HG02938 (cell line): Measurements from ENCODE around the gene XPNPEP1.

Source experiments
- ATAC-seq: cut with Tn5 transposase; IDR thresholded peaks from one replicate; pipeline ENCODE4 v1.9.1; 2021; ENCODE audit warnings: mild to moderate bottlenecking, moderate library complexity; ENCODE audit not compliant: unreplicated experiment

The XPNPEP1 gene

DNA sequence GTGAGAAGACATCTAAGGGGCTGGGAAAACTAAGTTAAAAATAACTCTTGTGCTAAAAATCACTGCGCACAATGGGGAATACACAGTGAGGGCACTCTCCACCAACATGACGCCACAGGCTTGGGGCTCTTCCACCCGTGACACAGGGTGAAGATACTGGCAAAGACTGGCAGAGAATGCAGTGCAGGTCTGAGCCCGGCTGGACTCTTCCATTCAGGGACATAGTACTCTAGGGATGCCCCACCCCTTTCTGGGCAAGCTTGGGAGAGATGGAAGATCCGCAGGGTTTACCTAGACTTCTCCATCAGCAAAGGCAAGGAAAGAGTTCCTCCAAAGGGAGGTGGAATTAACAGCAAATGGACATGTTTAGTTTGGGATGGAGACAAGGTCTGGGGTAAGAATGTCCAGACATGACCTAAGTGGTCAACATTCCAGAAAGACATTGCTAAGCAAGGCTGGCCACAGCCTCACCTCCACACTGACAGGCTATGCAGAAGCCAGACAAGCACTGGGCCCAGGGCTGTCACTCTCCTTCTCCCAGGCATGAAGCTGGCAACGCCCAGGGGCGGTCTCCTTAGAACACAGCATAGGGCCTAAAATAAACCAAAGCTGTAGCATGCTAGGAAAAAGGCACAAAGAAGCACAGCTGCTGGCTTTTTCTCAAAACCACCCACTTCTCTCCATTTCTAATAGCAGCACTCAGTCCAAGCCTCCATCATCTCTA is 28.1 kb downstream of the XPNPEP1 start:
- ATAC-seq: no peak

GRCh38 chr10:109894516-109894915 is 28.8 kb downstream of the XPNPEP1 start:
- no peak for ATAC-seq

DNA sequence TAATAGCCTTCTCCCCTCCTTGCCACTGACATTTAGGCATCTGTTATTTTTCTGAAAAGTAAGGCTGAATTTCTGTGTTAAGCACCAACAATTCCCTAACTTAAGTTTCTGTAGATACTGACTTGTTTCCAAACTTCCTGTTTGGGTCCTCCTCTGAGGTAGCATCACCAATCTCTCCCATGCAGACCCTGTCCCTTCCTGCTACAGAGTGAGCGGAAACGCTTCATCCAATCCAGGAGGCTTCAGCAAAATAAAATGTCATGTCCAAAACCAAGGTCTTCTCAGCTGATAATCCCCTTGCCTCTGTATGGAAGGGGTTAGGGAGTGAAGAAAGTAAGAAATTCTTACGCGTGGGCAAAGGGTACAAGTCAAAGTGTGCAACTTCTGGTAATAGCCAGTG is 29.9 kb downstream of the XPNPEP1 start:
- no peak for ATAC-seq

- no peak for ATAC-seq
These were observed 30.4 kb downstream of the XPNPEP1 start for GRCh38 chr10:109892931-109893330.

- ATAC-seq: no peak
These were observed 31.2 kb downstream of the XPNPEP1 start for GRCh38 chr10:109892117-109892516.

DNA sequence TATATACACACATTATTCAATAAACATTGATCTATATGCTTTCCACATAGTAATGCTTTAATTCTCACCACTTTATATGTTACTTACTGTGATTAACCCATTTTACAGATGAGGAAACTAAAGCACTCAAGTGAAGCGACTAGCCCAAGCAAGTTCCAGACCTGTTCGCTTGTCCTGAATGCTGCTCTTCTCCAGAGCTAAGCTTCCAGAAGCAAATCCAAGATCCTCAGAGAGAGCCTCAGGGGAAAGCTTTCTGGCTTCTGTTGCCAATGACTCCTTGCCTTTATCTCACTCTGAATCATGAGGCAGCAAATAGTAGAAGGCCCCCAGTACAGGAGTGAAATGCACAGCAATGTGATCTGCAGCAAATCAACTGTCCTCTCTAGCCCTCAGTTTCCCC is 32.2 kb downstream of the XPNPEP1 start:
- ATAC-seq: no peak

- no peak for ATAC-seq
These were observed 33.4 kb downstream of the XPNPEP1 start for GRCh38 chr10:109889867-109890266.

- no peak for ATAC-seq
These were observed 35.5 kb downstream of the XPNPEP1 start for GRCh38 chr10:109887776-109888175.

GRCh38 chr10:109887243-109887642 is 36.1 kb downstream of the XPNPEP1 start:
- no peak for ATAC-seq

DNA sequence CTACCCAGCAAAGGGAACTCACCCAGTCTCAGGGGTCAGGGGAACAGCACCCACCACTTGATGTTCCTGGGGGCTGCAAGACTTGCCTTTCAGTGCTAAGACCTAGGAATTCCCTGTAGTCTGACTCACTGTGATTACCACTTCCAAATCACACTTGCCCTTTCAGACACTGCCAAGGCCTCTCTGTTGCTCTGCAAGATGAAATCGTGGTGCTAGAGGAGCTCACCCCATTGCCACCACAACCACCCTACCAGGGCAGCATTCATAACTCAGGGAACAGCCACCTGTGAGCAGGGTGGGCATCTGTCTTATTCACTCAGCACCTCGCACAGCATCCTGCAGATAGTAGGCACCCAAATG is 36.5 kb downstream of the XPNPEP1 start:
- no peak for ATAC-seq

- no peak for ATAC-seq
These were observed 37.1 kb downstream of the XPNPEP1 start for GRCh38 chr10:109886037-109886780.

GRCh38 chr10:109883859-109884771 is 39.2 kb downstream of the XPNPEP1 start:
- peak; percentile 64 for ATAC-seq

DNA sequence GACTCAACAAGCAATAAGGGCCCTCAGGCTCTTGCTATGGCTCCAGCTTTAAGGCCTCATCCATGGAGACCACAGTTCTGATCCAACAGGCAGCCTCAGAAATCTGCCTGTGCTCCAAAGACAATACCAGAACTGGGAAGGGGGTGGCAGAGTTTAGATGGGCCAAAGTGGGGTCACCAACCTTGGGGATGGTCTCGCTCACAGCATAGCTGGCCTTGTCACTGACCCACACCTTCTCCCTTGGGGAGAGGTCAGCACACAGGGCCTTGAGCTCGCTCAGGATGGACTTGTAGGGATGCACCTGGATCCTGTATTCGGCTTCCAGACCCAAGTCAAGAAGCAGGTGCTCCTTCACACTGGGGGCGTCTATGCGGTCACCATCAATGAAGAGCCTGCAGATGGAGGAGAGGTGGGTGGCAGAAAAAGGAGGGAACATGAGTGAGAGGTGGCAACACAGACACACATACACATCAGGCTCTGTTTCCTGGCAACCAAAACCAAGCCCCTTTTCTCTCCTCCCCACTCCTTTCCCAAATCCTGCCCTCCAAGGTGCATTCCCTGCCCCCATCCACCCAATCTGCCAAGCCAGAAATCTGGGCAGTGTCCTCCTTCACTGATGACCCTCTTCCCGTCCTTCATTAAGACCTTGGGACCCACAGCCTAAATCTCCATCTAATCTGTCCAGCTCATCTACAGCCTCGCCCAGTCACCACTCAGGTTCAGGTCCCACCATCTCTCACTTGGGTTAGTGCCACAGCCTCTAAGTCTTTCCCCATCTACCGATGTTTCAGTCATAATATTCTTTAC is 40.9 kb downstream of the XPNPEP1 start:
- no peak for ATAC-seq

DNA sequence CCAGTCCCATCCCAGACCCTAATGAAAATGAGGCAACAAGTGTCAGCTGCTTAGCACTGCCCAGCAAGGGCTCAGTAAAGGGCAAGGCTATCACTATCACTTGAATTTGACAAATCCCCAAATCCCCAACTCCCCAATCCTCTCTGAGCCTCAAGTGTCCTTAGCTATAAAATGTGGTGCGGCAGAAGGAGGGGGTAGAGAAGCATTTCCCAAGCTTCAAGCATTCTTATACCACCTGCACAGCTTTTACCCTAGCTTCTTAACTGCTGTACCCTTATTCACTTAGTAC is 41.6 kb downstream of the XPNPEP1 start:
- ATAC-seq: no peak

- ATAC-seq: peak; percentile 58
These were observed 42.2 kb downstream of the XPNPEP1 start for GRCh38 chr10:109880886-109881768.

- ATAC-seq: no peak
These were observed 45.8 kb downstream of the XPNPEP1 start for GRCh38 chr10:109877546-109877945.

DNA sequence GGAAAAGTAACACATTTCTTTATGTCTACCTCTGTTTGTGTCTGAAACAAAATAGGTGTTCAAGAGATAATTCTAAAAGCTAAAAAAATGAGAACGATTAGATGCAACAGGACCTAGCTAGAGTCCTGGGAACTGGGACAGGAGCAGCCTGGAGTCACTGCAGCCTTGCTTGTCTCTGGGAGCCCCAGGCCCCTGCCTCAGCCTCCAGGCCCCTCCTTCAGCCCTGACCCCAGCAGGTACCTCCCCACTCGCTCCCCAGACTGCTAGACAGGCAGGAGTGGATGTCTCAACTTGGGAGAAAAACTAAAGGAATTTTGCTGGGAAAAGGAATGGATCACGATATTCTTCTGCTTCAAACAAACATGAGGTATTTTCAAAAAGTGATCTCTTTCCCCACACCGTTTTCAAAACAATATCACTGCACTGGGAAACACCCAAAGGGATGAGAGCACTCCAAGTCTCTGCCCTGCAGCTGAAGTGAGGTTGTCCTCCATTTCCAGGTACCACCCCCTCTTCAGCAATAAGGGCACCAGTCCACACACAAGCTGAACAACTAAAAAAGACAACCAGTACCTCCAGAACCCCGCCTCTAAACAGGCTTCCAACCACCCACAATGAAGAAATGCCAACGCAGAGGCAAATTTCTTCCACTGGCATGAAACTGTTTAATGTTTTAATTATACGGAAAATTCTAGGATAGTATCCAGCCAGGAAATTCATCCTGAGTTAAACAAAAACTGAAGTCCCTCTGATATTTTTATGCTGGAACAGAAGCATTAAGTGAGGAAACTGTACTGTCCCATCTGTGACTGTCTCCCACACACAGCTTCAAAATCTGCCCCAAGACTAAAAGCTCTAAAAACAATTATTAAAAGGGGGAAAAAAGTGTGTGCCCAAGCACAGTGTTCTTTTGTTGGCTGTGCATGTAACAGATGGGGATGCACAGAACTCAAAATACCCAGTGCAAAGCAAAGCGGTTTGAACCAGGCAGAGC is 47.2 kb downstream of the XPNPEP1 start:
- ATAC-seq: no peak

- no peak for ATAC-seq
These were observed 48.2 kb downstream of the XPNPEP1 start for GRCh38 chr10:109875151-109875568.

DNA sequence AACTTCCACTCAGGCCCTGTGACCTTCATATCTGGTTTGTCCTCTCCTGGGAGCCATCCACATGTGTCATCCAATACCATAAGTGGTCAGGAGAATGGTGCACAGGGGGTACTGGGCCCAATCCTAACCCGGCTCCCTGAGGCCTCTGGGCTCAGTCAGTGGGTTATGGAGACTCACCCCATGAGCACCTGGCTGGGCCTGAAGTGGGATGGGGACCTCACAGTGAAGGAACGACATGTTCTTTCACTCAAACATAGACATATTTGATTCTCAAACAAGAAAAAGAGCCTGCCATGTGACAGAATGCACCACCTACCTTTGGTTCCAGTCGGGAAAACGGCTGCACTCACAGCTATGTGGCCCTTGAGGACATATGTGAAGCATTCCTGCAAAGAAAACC is 51.8 kb downstream of the XPNPEP1 start:
- no peak for ATAC-seq
